ENCODE data around the gene ASNSD1. TPM values are rescaled to one million over a fixed set of nuclear protein-coding genes. Genes with fewer than 3 reads are reported as not detected.

The ASNSD1 gene
- total RNA-seq, 1 experiment from 2014 or later = 48.5 TPM

GRCh38 chr2:189684811-189685210 is 23.6 kb downstream of the ASNSD1 start:
- WGBS (ENCODE audit: extremely low coverage, insufficient read length, low lambda C conversion rate) = no CpG with 5 or more reads among the region's 1 CpG
- Histone ChIP-seq H3K14ac (ENCODE audit: insufficient read depth, low read length) (no peak overlapping the region), H3K9me3 (ENCODE audit: control insufficient read depth, low read depth, low read length) (no peaks in the 10 kb centered on the region), H2BK15ac (ENCODE audit: low read depth, low read length) (no peak overlapping the region), H3K4ac (ENCODE audit: low read depth, low read length) (no peak overlapping the region), H3K27ac (ENCODE audit: insufficient read length, low read depth, low read length) (no peak overlapping the region), H4K91ac (ENCODE audit: insufficient read length, low read depth, low read length) (no peak overlapping the region), H3K27me3 (ENCODE audit: insufficient read depth, low read length) (no peaks in the 10 kb centered on the region), H3K79me1 (ENCODE audit: insufficient read depth, low read depth, low read length, poor library complexity, severe bottlenecking) (no peaks in the 10 kb centered on the region), H3K4me2 (ENCODE audit: insufficient read depth, insufficient read length, low read length) (no peak overlapping the region), H4K5ac (ENCODE audit: insufficient read length, low read depth, low read length) (no peak overlapping the region), H3K4me1 (ENCODE audit: insufficient read depth, low read length) (no peaks in the 10 kb centered on the region; the same call in 1 of the 2 replicates), H4K8ac (replicated peaks; ENCODE audit: insufficient read length, low read depth, low read length) (no peak overlapping the region), H2AFZ (ENCODE audit: low read length) (no peak overlapping the region), H3K23me2 (ENCODE audit: insufficient read length, low read depth, low read length, poor library complexity, severe bottlenecking) (no peaks in the 10 kb centered on the region), H3K79me2 (ENCODE audit: insufficient read depth, low read length) (no peaks in the 10 kb centered on the region), H3K18ac (ENCODE audit: insufficient read length, low read depth, low read length) (no peak overlapping the region), H3K9ac (ENCODE audit: extremely low read depth, insufficient read length, low read length) (no peak overlapping the region), H2AK5ac (ENCODE audit: insufficient read length, low read length) (no peak overlapping the region), H2BK120ac (ENCODE audit: low read depth, low read length, poor library complexity, severe bottlenecking) (no peak overlapping the region), H2BK12ac (ENCODE audit: insufficient read length, low read depth, low read length) (no peak overlapping the region), H2BK5ac (ENCODE audit: insufficient read length, low read length) (no peak overlapping the region), H3K56ac (ENCODE audit: insufficient read length, low read depth, low read length) (no peak overlapping the region), H3K23ac (ENCODE audit: insufficient read length, low read depth, low read length) (no peak overlapping the region), H2BK20ac (ENCODE audit: low read depth, low read length, poor library complexity, severe bottlenecking) (no peak overlapping the region), H4K20me1 (ENCODE audit: control insufficient read depth, insufficient read depth, insufficient read length) (no peaks in the 10 kb centered on the region), H3T11ph (ENCODE audit: low read length) (no peak overlapping the region)
- Mint-ChIP-seq H3K4me1 (peaks cover 0 to 7% of the 10 kb centered on the region in 2 experiments; a peak in 3 of 4 replicates), H3K9me3 (no peaks in the 10 kb centered on the region), H3K36me3 (ENCODE audit: insufficient read depth in 1 of 3, low read depth in 3 of 3) (no peaks in the 10 kb centered on the region), H3K4me3 (no peak overlapping the region), H3K27me3 (ENCODE audit: low read depth) (no peaks in the 10 kb centered on the region; the same call in 1 of the 2 replicates), H3K27ac (no peak overlapping the region)
- no peak for TF ChIP-seq CTCF (conservative IDR thresholded peaks at IDR 0.05)
- no peak for DNase-seq

All from H9 (cell line).